Prostate gland (tissue), 2 donors: ENCODE measurements around the gene PGF. TPM values are rescaled to one million over a fixed set of nuclear protein-coding genes. Genes with fewer than 3 reads are reported as not detected.

Experiments
- DNase-seq: peaks from one replicate; pipeline ENCODE4 v3.0.0-alpha.2; 2019; ENCODE audit warnings: low spot score
- H3K27ac ChIP-seq, 2 donors: fragments of 200-600 bp; sonication (generic); 2 replicates each; pipeline ENCODE4 v1.5.1; 2017 to 2019
- H3K27me3 ChIP-seq: fragments of 200-600 bp; sonication (generic); replicated peaks from 2 replicates; pipeline ENCODE4 v1.5.1; 2019; ENCODE audit not compliant: insufficient read depth
- H3K36me3 ChIP-seq, 2 donors: fragments of 200-600 bp; sonication (generic); 1 replicate in 1 of 2; 2 replicates in 1 of 2; pipeline versions ENCODE4 v1.5.1 to v1.8.1; 2017 to 2019
- H3K4me1 ChIP-seq: fragments of 200-600 bp; sonication (generic); replicated peaks from 2 replicates; pipeline ENCODE4 v1.5.1; 2019
- H3K4me3 ChIP-seq, 2 donors: fragments of 200-600 bp; sonication (generic); 2 replicates each; pipeline ENCODE4 v1.5.1; 2017 to 2019
- H3K9me3 ChIP-seq: fragments of 200-600 bp; sonication (generic); 2 replicates; pipeline ENCODE4 v1.5.1; 2017
- POLR2A ChIP-seq: fragments of 450-650 bp; IDR thresholded peaks from one replicate; pipeline ENCODE4 v1.6.1; 2016; ENCODE audit warnings: antibody characterized with exemption, mild to moderate bottlenecking
- POLR2AphosphoS5 ChIP-seq: sonication (generic); formaldehyde crosslinking; IDR thresholded peaks from one replicate; pipeline ENCODE4 v1.6.1; 2017; ENCODE audit warnings: antibody characterized with exemption
- WGBS: methylation state at CpG from one replicate; pipeline ENCODE4 v1.1.5; 2018; 5-methylcytosine and 5-hydroxymethylcytosine counted together
- intact Hi-C: fragments of 100-400 bp; cut with DNase I; formaldehyde crosslinking; loops from one replicate; pipeline ENCODE4 v1.14.2; 2022
- total RNA-seq, 2 donors: library from RNA; depleted of rRNA; stranded (reverse); fragments of >200 nt; gene quantifications; one replicate each; pipeline ENCODE4 v1.1.0, GENCODE V29; 2016
- TF ChIP-seq, protein P1 (sequence below), 4 experiments: fragments of 200-600 bp in 2 of 4; fragments of 450-650 bp in 2 of 4; sonication (generic) in 2 of 4; IDR thresholded peaks; 1 replicate in 3 of 4; 2 replicates in 1 of 4; pipeline ENCODE4 v1.5.1; 2016 to 2019; ENCODE audit warnings: antibody characterized with exemption in 4 of 4, mild to moderate bottlenecking in 2 of 4, moderate library complexity in 2 of 4

Gene PGF
- total RNA-seq, 2 donors from 2014 or later = 7.9 to 16.2 TPM

DNA sequence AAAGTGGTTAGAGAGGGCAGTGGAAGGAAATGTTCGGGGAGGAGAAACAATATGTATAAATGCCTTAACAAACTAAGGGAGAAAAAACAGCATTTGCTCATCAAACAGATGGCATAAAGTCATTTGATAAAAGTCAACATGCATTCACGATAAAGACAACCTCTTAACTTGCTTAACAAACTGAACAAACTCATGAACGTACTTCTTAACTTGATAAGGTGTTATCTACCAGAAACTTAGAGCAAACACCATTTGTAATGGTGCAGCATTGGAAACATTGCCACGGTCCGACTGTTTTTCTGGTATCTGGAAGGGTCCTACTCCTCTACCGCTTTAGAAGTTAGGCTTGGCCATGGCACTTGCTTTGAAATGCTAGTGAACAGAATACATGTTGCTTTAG, 28.2 kb downstream of the PGF start:
- TF ChIP-seq POLR2A (no peak), POLR2AphosphoS5 (no peak)
- TF ChIP-seq, protein P1, sequence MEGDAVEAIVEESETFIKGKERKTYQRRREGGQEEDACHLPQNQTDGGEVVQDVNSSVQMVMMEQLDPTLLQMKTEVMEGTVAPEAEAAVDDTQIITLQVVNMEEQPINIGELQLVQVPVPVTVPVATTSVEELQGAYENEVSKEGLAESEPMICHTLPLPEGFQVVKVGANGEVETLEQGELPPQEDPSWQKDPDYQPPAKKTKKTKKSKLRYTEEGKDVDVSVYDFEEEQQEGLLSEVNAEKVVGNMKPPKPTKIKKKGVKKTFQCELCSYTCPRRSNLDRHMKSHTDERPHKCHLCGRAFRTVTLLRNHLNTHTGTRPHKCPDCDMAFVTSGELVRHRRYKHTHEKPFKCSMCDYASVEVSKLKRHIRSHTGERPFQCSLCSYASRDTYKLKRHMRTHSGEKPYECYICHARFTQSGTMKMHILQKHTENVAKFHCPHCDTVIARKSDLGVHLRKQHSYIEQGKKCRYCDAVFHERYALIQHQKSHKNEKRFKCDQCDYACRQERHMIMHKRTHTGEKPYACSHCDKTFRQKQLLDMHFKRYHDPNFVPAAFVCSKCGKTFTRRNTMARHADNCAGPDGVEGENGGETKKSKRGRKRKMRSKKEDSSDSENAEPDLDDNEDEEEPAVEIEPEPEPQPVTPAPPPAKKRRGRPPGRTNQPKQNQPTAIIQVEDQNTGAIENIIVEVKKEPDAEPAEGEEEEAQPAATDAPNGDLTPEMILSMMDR (IDR thresholded peaks at IDR 0.05) = no peak
- 60% methylated on average over 6 of the region's 6 CpGs for WGBS
- intact Hi-C loops = no loop called here

DNA sequence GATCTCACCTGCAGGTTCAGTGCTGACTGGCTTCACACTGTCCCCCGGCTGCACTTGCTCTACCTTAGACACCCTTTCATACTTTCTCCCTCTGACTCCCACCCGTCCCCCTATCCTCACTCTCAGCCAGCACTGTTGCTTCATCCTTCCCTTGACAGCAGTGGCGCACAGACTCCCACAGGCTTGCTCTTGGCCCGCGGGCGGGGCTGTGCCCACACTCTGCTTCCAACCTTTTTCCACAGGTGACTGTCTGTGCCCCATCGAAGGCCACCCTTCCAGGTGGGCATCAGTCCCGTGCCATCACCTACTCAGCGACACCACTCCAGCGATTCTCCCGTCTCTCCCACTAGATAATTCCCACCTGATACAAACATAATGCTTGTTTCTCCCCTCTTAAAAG, 31.3 kb downstream of the PGF start:
- intact Hi-C loops = no loop called here
- TF ChIP-seq POLR2A (no peak), POLR2AphosphoS5 (no peak)
- TF ChIP-seq, protein P1 (IDR thresholded peaks at IDR 0.05) = no peak
- Histone ChIP-seq H3K4me3 (no peak overlapping the region), H3K27ac (no peak overlapping the region), H3K9me3 (no peaks in the 10 kb centered on the region), H3K36me3 (no peaks in the 10 kb centered on the region), H3K4me1 (no peaks in the 10 kb centered on the region), H3K27me3 (no peaks in the 10 kb centered on the region)
- WGBS = 79% methylated on average over 11 of the region's 11 CpGs
- no peak for DNase-seq

More for the DNA sequence above, 28.2 kb downstream of the PGF start:
- Histone ChIP-seq H3K4me1 (no peaks in the 10 kb centered on the region), H3K27ac (no peak overlapping the region), H3K36me3 (no peaks in the 10 kb centered on the region), H3K4me3 (no peak overlapping the region), H3K27me3 (peaks cover 2% of the 10 kb centered on the region), H3K9me3 (no peaks in the 10 kb centered on the region)
- no peak for DNase-seq

DNA sequence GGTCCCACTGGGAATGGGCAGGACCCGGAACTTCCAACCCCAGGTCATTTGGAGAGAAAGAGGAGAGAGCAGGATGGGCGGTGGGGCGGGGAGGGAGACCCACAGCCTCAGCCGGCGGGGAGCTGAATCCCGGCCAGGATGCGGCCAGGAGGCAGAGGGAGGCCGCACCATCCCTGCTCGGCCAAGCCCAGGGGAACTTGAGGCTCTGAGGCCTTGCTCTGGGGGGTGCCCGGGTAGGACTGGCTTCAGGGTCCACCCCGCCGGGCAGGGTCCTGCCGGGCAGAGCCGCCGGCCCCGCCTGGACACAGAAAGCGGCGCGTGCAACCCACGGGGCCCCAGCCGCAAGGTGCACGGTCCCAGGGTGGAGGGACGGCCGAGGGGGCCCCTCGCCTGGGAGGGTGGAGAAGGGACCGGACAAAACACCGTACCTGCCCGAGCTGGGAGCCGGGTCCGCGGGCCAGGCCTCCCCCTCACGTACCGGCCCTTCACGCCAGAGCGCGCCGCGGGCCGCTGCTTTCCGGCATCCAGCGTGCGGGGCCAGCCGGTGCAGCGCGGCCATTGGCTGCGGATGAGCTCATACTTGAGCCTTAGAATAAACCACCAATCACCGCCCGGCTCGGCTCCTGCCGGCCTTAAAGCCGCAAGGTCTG, 32.5 kb downstream of the PGF start, which contains the start of gene RPS6KL1:
Gene RPS6KL1, minus strand, starts transcription at position 509 of the 650 bp plus-strand sequence. CDS start 1,719 bp downstream, outside the sequence.
- TF ChIP-seq, protein P1 (IDR thresholded peaks at IDR 0.05) = no peak
- TF ChIP-seq POLR2AphosphoS5 = peak; percentile 27
- intact Hi-C loops = no loop called here
- peak; percentile 69 for DNase-seq
- H3K4me3 ChIP-seq = peak within 1 kb of the TSS; percentile 24 to 29
- WGBS = 11% methylated on average over 22 of the region's 51 CpGs
- no peaks in the 10 kb centered on the region for H3K9me3 ChIP-seq
- H3K36me3 ChIP-seq = no peaks in the 10 kb centered on the region
- no peaks in the 10 kb centered on the region for H3K4me1 ChIP-seq
- H3K27me3 ChIP-seq = no peaks in the 10 kb centered on the region
- H3K27ac ChIP-seq = no peak within 1 kb of the TSS

DNA sequence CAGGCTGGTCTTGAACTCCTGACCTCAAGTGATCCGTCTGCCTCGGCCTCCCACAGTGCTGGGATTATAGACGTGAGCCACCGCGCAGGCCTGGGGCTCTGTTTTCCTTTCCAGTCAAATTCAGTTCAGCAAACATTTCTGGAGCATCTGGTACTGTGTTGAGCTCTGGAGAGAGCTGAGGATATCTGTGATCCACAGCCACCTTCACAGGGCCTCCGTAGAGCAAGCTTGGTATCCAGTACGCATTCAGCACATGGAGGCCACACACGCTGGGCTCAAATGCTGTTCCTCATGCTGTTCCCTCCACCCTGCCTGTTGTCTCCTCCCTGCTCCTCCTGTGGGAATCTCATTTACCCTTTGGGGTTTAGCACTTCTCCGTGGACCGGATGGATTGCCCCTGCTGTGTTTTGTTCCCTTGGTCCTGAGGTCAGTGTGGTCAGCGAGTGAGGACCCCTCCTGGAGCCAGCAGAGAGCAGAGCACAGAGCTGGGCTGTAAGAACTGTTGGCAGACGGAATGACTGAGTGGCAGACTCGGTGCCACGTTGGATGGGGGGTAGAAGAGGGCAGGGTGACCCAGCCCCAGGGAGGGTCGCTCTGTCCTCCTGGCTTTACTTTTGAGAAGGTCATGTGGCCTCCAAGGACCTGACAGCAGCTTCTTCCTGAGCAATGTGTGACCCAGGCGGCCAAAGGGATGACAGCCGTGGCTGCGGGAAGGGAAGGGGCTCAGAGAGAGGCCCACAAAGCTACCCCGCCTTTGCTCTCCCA, 33.2 kb downstream of the PGF start:
- TF ChIP-seq, protein P1 (IDR thresholded peaks at IDR 0.05) = no peak
- TF ChIP-seq POLR2AphosphoS5 = no peak
- TF ChIP-seq POLR2A = no peak
- 88% methylated on average over 19 of the region's 19 CpGs for WGBS
- DNase-seq = no peak

More for the DNA sequence above, 33.2 kb downstream of the PGF start:
- intact Hi-C loops = no loop called here
- Histone ChIP-seq H3K36me3 (no peaks in the 10 kb centered on the region), H3K27me3 (no peaks in the 10 kb centered on the region), H3K27ac (no peak overlapping the region), H3K4me3 (no peak overlapping the region), H3K9me3 (no peaks in the 10 kb centered on the region), H3K4me1 (no peaks in the 10 kb centered on the region)
